ENCODE results near the gene CNOT10. TPM values are rescaled to one million over a fixed set of nuclear protein-coding genes. Genes with fewer than 3 reads are reported as not detected.
"Not testable (repeated sequence)": the region's sequence is repeated elsewhere in the genome, so short reads cannot be mapped to it uniquely, and the experiment has no call there.

CNOT10 gene
- total and polyA plus RNA-seq, 2 donors (not counting 1 experiment from before 2014, with no cell fraction given) = 22.6 to 69.0 TPM

DNA sequence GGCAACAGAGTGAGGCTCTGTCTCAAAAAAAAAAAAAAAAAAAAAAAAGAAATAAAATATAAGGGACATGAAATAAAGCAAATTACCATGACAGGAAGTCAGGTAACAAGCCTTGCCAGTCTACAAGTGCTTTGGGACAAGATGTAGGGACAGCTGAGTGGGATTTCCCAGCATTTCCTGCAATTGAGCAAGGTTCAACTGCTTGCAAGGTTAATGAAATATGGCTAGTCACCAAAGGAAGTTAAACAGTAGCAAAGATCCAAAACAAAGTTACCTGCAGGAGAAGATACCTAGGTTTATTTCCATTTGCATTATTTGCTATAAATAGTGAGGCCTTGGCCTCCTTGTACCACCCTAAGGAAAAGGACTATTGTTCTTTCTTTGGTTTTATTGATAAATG lies 22.3 kb upstream of the CNOT10 start:
- Mint-ChIP-seq H3K4me1 (no peaks in the 10 kb centered on the region), H3K9me3 (ENCODE audit: insufficient read depth) (no peaks in the 10 kb centered on the region), H3K4me3 (no peak overlapping the region), H3K27me3 (peaks cover 13% of the 10 kb centered on the region), H3K27ac (no peak overlapping the region)
- Histone ChIP-seq H3K9ac (ENCODE audit: low read length) (no peak overlapping the region), H3K4me1 (ENCODE audit: control insufficient read depth in 2 of 2, insufficient read depth in 2 of 2, low read length in 2 of 2) (no peaks in the 10 kb centered on the region), H3K4me2 (replicated peaks; ENCODE audit: low read depth, low read length, poor library complexity, severe bottlenecking) (no peak overlapping the region), H4K20me1 (ENCODE audit: control insufficient read depth, insufficient read depth, low read length, poor library complexity, severe bottlenecking) (no peaks in the 10 kb centered on the region), H3K36me3 (replicated peaks in 1 of 2; ENCODE audit: control extremely low read depth in 1 of 2, control insufficient read depth in 1 of 2, extremely low read depth in 1 of 2, insufficient read depth in 2 of 2, low read length in 1 of 2) (no peaks in the 10 kb centered on the region), H3K9me3 (ENCODE audit: control extremely low read depth in 1 of 3, control insufficient read depth in 2 of 3, insufficient read depth in 1 of 3, low read length in 2 of 3) (no peaks in the 10 kb centered on the region), H3K27ac (ENCODE audit: low read length in 2 of 2) (no peak overlapping the region), H3K27me3 (replicated peaks in 1 of 4; ENCODE audit: control extremely low read depth in 1 of 4, control insufficient read depth in 3 of 4, insufficient read depth in 4 of 4, low read length in 3 of 4) (peaks cover 0 to 5% (median 4%) of the 10 kb centered on the region in 4 experiments), H3K4me3 (ENCODE audit: control extremely low read depth in 1 of 5, extremely low read depth in 1 of 5, insufficient read depth in 1 of 5, low read depth in 2 of 5, low read length in 4 of 5) (no peak overlapping the region), H2AFZ (ENCODE audit: insufficient read depth, low read depth, low read length, poor library complexity, severe bottlenecking) (no peak overlapping the region), H3K79me2 (ENCODE audit: control insufficient read depth, insufficient read depth, low read length) (no peaks in the 10 kb centered on the region)
- ATAC-seq (ENCODE audit: low read depth) (no peak), DNase-seq (no peak)
- ChIA-PET POLR2A (no interaction called here), CTCF (interaction anchor here (0.8 to 4.5 kb wide), 6 partner anchors 10 to 365 kb away, joined by 4 to 27 read pairs (median 6); no protein-coding TSS in a partner anchor)
- intact Hi-C loops (cut with micrococcal nuclease) = no loop called here
- no peak for TF ChIP-seq EZH2 (IDR thresholded peaks at IDR 0.05; ENCODE audit: borderline replicate concordance, insufficient read depth, low read depth, low read length, poor library complexity, severe bottlenecking)
- no peak for TF ChIP-seq CTCF (IDR thresholded peaks at IDR 0.05)

- CTCF ChIA-PET = interaction anchor here (1.1 to 1.2 kb wide), 2 partner anchors 153 to 155 kb away, joined by 3 to 4 read pairs; no protein-coding TSS in a partner anchor
- H3K27me3 ChIP-seq (replicated peaks in 1 of 4; ENCODE audit: control extremely low read depth in 1 of 4, control insufficient read depth in 3 of 4, insufficient read depth in 4 of 4, low read length in 3 of 4); H3K9ac ChIP-seq (ENCODE audit: low read length); H4K20me1 ChIP-seq (ENCODE audit: control insufficient read depth, insufficient read depth, low read length, poor library complexity, severe bottlenecking); H3K4me1 ChIP-seq (ENCODE audit: control insufficient read depth in 2 of 2, insufficient read depth in 2 of 2, low read length in 2 of 2); H3K4me3 Mint-ChIP-seq; H2AFZ ChIP-seq (ENCODE audit: insufficient read depth, low read depth, low read length, poor library complexity, severe bottlenecking); H3K27me3 Mint-ChIP-seq; H3K27ac Mint-ChIP-seq; H3K4me3 ChIP-seq (ENCODE audit: control extremely low read depth in 1 of 5, extremely low read depth in 1 of 5, insufficient read depth in 1 of 5, low read depth in 2 of 5, low read length in 4 of 5); H3K36me3 ChIP-seq (replicated peaks in 1 of 2; ENCODE audit: control extremely low read depth in 1 of 2, control insufficient read depth in 1 of 2, extremely low read depth in 1 of 2, insufficient read depth in 2 of 2, low read length in 1 of 2); H3K4me1 Mint-ChIP-seq; H3K9me3 ChIP-seq (ENCODE audit: control extremely low read depth in 1 of 3, control insufficient read depth in 2 of 3, insufficient read depth in 1 of 3, low read length in 2 of 3); H3K9me3 Mint-ChIP-seq (ENCODE audit: insufficient read depth); POLR2A ChIA-PET; H3K27ac ChIP-seq (ENCODE audit: low read length in 2 of 2); H3K4me2 ChIP-seq (replicated peaks; ENCODE audit: low read depth, low read length, poor library complexity, severe bottlenecking); H3K79me2 ChIP-seq (ENCODE audit: control insufficient read depth, insufficient read depth, low read length): not testable (repeated sequence)
- peak; percentile 68 for TF ChIP-seq CTCF (IDR thresholded peaks at IDR 0.05)
- intact Hi-C loops (cut with micrococcal nuclease) = loop anchor here (1.0 to 2.0 kb wide), 3 partner anchors 154 to 488 kb away; no protein-coding TSS in a partner anchor
- WGBS (ENCODE audit: insufficient coverage) = no CpG with 5 or more reads among the region's 5 CpGs
- ATAC-seq (ENCODE audit: low read depth) (peak; percentile 56), DNase-seq (peak; percentile 59)
Observed at GRCh38 chr3:32664630-32665075, 20.3 kb upstream of the CNOT10 start.

All from B cell (primary cell).